DND-41 (cell line): ENCODE data around the gene MLIP.
"Not testable (repeated sequence)": the region's sequence is repeated elsewhere in the genome, so short reads cannot be mapped to it uniquely, and the experiment has no call there.

ENCODE experiments used
- CTCF ChIP-seq: IDR thresholded peaks from 2 replicates; pipeline ENCODE4 v1.5.1; 2012; ENCODE audit warnings: borderline replicate concordance, low read length, moderate library complexity, mild to moderate bottlenecking; ENCODE audit not compliant: poor library complexity, severe bottlenecking; ENCODE audit errors: extremely low read depth
- EZH2 ChIP-seq: IDR thresholded peaks from 3 replicates; pipeline ENCODE4 v1.6.1; 2012; ENCODE audit warnings: borderline replicate concordance, low read depth, mild to moderate bottlenecking, moderate library complexity, low read length, inconsistent platforms; ENCODE audit not compliant: severe bottlenecking

- not testable (repeated sequence) for TF ChIP-seq CTCF, EZH2
These were observed 92.3 kb downstream of the MLIP start for GRCh38 chr6:54203474-54204035.
